Measurements from ENCODE around the gene SEMA4B.

The SEMA4B gene

DNA sequence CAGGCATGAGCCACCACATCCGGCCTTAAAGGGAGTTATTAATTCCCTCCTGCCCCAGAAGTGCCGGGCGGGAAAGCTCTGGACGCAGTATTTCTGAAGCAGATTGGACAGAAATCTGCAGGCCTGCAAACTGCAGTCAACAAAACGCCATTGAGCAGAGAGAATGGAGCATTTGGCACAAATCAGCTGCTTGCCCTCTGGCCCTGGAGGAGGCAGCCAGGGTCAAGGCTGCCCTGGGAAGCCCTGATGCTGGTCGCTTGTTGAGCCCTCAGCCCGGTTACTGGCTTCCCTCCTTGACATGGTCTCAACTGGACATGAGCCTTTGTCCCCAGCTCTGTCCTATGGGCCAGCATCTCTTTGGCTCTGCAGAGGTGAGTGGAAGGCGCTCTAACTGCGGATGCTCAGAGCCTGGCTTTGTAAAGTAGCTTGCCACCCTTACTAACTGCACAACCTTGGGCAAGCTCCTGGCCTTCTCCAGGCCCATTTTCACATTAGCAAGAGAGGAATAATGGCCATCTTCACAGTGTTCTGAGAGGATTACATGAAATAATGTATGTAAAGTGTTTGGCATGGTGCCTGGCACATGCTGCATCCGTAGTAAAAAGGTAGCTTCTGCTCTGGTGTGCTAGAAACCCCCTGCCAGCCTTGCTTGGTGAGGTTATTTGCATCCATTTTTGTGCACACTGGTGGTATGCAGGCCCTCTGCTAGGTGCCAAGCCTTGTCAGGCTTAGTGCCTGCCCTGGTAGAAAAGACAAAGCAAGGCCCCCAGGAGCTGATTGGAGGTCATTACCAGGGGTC is 4.1 kb downstream of the SEMA4B start:
- Histone ChIP-seq H2AFZ (ENCODE audit: low read depth, low read length) (no peak overlapping the region), H3K9me3 (ENCODE audit: low read length) (no peaks in the 10 kb centered on the region), H3K27me3 (ENCODE audit: insufficient read depth, low read length) (no peaks in the 10 kb centered on the region), H3K4me3 (ENCODE audit: low read length) (no peak overlapping the region), H3K4me1 (ENCODE audit: insufficient read depth, low read length) (peaks cover 20% of the 10 kb centered on the region), H3K36me3 (ENCODE audit: insufficient read depth, low read length) (peaks cover 12% of the 10 kb centered on the region)

DNA sequence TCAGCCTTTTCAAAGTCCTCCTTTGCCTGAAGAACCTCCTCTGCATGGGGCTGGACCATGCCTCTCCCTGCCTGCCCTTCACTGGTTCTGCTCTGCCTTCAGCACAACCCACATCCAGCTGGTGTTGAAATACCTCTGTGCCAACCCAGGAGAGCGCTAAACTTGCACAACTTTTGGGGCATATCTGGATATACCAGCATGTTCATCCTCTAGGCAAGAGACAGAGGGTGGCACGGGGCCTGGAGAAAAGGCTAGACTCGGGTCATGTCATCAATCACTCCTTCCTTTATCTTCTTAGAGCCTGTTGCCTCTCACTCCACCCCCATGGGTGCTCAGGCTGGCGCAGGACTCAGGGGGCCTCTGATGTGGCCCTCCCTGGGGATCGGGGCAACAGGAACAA is 4.8 kb downstream of the SEMA4B start:
- peaks cover 13% of the 10 kb centered on the region for H3K36me3 ChIP-seq (ENCODE audit: insufficient read depth, low read length)
- no peaks in the 10 kb centered on the region for H3K9me3 ChIP-seq (ENCODE audit: low read length)
- no peak overlapping the region for H2AFZ ChIP-seq (ENCODE audit: low read depth, low read length)
- H3K27me3 ChIP-seq (ENCODE audit: insufficient read depth, low read length) = no peaks in the 10 kb centered on the region
- H3K4me3 ChIP-seq (ENCODE audit: low read length) = no peak overlapping the region
- H3K4me1 ChIP-seq (ENCODE audit: insufficient read depth, low read length) = peaks cover 13% of the 10 kb centered on the region

DNA sequence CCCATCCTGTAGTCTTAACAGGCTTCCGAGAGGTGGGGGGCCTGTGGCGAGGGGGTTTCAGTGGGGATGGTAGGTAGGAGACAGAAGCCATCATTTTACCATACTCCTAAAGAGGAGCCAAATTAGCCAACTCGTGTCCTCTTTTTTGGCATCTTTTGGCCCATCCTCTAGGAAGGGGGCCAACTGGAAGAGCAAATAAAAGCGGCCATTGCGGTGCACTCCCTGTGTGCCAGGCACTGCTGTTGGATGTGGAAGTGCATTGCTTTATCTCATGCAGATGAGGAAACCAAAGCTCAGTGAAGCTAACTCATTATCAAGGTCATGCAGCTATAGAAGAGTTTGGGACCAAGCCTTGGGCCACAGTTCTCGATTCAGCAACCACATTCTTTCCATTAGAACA is 6.1 kb downstream of the SEMA4B start:
- Histone ChIP-seq H3K4me1 (ENCODE audit: insufficient read depth, low read length) (peaks cover 11% of the 10 kb centered on the region), H3K36me3 (ENCODE audit: insufficient read depth, low read length) (peaks cover 16% of the 10 kb centered on the region), H3K27me3 (ENCODE audit: insufficient read depth, low read length) (no peaks in the 10 kb centered on the region), H3K4me3 (ENCODE audit: low read length) (no peak overlapping the region), H3K9me3 (ENCODE audit: low read length) (no peaks in the 10 kb centered on the region), H2AFZ (ENCODE audit: low read depth, low read length) (no peak overlapping the region)

DNA sequence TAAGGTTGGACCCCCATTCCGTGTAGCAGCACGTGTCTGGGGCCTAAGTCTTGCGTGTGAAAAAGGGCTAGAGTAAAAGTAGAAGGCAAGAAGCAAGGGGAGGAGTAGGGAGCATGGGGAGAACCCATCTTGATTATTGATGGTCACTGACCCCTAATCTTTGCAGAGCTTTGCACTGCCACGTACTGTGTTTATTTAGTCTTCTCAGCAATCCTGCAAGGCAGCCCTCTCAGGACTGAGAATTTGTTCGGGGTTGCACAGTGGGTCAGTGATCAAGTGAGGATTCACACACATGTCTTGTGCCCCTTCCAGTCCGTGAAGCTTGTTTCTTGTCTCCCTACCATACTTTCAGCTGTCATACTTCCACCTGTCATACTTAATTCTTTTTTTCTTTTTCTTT is 7.2 kb downstream of the SEMA4B start:
- Histone ChIP-seq H2AFZ (ENCODE audit: low read depth, low read length) (no peak overlapping the region), H3K4me1 (ENCODE audit: insufficient read depth, low read length) (peaks cover under 1% of the 10 kb centered on the region), H3K9me3 (ENCODE audit: low read length) (no peaks in the 10 kb centered on the region), H3K4me3 (ENCODE audit: low read length) (no peak overlapping the region), H3K27me3 (ENCODE audit: insufficient read depth, low read length) (no peaks in the 10 kb centered on the region), H3K36me3 (ENCODE audit: insufficient read depth, low read length) (peaks cover 20% of the 10 kb centered on the region)

DNA sequence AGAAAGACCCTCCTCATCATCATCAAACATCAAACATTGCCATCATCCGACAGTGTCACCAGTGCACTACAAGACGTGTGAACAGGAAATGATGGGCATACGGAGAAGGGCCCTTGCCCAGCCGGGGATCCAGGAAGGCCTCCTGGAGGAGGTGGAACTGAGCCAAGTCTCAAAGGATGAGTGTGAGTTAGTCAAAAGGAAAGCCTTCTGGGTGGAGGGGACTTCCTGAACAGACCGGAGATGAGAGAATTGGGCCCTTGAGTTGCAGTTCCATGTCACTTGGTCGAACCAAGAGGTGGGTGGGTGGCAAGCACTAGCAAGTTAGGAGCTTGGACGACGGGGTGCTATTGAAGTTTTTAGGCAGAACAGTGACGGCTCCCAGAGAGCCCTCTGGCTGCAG is 8.5 kb downstream of the SEMA4B start:
- Histone ChIP-seq H3K4me1 (ENCODE audit: insufficient read depth, low read length) (no peaks in the 10 kb centered on the region), H2AFZ (ENCODE audit: low read depth, low read length) (no peak overlapping the region), H3K4me3 (ENCODE audit: low read length) (no peak overlapping the region), H3K36me3 (ENCODE audit: insufficient read depth, low read length) (peaks cover 21% of the 10 kb centered on the region), H3K27me3 (ENCODE audit: insufficient read depth, low read length) (no peaks in the 10 kb centered on the region), H3K9me3 (ENCODE audit: low read length) (no peaks in the 10 kb centered on the region)

DNA sequence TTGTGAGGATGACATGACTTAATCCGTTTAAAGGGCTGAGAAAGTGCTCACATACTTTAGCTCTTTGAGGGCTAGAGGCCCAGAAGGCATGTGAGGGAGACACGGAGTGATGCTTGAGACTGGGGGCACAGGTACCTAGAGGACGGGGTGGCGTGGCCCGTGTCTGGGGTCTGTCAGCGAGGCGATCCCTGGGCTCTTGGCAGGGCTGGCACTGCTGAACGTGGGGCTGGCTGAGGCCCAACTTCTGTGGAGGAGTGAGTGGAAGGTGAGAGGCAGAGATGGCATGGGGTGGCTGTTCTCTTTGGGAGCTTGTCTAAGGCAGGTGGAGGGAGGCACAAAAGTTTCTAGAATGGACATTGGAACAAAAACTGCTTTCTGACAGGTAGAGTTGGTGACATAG is 9.5 kb downstream of the SEMA4B start:
- no peak overlapping the region for H2AFZ ChIP-seq (ENCODE audit: low read depth, low read length)

DNA sequence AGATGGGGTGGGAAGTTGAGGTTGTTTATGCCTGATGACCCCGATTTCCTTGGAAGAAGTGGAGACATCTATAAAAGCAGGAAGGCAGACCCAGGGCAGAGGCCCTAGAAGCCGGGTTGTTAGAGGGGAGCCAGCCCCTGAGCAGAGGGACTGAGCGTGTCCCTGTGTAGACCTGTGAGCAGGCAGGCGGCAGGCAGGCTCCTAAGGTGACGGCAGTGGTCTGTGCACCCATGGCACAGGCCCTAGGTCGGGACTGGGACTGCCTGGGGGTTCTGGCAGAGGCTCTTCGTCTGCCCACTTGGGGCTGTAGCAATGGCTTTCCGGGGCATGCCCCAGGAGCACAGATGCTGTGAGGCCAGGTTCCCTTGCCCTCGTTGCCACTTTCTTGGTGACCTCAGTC is 9.9 kb downstream of the SEMA4B start:
- H3K4me1 ChIP-seq (ENCODE audit: insufficient read depth, low read length) = no peaks in the 10 kb centered on the region
- no peak overlapping the region for H3K4me3 ChIP-seq (ENCODE audit: low read length)
- peaks cover 24% of the 10 kb centered on the region for H3K36me3 ChIP-seq (ENCODE audit: insufficient read depth, low read length)
- no peak overlapping the region for H2AFZ ChIP-seq (ENCODE audit: low read depth, low read length)
- no peaks in the 10 kb centered on the region for H3K27me3 ChIP-seq (ENCODE audit: insufficient read depth, low read length)
- H3K9me3 ChIP-seq (ENCODE audit: low read length) = no peaks in the 10 kb centered on the region

More for the DNA sequence above, 9.5 kb downstream of the SEMA4B start:
- Histone ChIP-seq H3K9me3 (ENCODE audit: low read length) (no peaks in the 10 kb centered on the region), H3K27me3 (ENCODE audit: insufficient read depth, low read length) (no peaks in the 10 kb centered on the region), H3K4me1 (ENCODE audit: insufficient read depth, low read length) (no peaks in the 10 kb centered on the region), H3K4me3 (ENCODE audit: low read length) (no peak overlapping the region), H3K36me3 (ENCODE audit: insufficient read depth, low read length) (peaks cover 24% of the 10 kb centered on the region)

DNA sequence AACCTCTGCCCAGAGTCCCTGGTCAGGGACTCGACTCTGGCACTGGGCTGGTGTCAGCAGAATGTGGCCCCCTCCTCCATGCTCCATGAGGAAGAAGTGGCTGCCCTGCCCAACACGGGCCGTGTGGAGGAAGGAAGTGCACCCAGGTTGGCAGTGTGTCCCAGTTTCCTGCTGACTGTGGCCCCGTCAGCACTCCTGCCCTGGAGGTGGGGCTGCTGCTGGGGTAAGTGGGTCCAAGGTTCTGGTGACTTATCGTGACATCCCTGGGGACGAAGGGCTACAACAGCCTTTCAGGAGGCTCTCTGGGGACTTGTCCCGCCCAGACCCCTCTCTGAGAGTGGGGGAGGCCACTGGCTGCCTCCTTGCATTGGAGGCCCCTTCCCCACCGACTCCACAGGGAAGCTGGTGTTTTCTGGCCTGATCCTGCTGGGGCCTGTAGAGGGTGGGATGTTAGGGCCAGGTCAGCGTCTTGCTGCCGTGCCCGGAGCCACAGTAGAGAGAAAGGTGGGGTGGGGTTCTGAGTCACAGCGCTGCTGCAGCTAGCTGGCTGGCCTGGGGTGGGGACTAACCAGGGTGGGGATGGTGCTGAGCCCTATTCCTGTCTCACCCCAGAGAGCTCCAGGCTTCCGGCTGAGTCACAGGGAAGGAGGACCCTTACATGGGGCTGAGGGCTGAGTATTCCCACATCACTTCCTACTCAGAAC is 10.5 kb downstream of the SEMA4B start:
- Histone ChIP-seq H3K9me3 (ENCODE audit: low read length) (no peaks in the 10 kb centered on the region), H3K36me3 (ENCODE audit: insufficient read depth, low read length) (peaks cover 22% of the 10 kb centered on the region), H3K4me3 (ENCODE audit: low read length) (no peak overlapping the region), H3K4me1 (ENCODE audit: insufficient read depth, low read length) (no peaks in the 10 kb centered on the region), H3K27me3 (ENCODE audit: insufficient read depth, low read length) (no peaks in the 10 kb centered on the region), H2AFZ (ENCODE audit: low read depth, low read length) (no peak overlapping the region)

DNA sequence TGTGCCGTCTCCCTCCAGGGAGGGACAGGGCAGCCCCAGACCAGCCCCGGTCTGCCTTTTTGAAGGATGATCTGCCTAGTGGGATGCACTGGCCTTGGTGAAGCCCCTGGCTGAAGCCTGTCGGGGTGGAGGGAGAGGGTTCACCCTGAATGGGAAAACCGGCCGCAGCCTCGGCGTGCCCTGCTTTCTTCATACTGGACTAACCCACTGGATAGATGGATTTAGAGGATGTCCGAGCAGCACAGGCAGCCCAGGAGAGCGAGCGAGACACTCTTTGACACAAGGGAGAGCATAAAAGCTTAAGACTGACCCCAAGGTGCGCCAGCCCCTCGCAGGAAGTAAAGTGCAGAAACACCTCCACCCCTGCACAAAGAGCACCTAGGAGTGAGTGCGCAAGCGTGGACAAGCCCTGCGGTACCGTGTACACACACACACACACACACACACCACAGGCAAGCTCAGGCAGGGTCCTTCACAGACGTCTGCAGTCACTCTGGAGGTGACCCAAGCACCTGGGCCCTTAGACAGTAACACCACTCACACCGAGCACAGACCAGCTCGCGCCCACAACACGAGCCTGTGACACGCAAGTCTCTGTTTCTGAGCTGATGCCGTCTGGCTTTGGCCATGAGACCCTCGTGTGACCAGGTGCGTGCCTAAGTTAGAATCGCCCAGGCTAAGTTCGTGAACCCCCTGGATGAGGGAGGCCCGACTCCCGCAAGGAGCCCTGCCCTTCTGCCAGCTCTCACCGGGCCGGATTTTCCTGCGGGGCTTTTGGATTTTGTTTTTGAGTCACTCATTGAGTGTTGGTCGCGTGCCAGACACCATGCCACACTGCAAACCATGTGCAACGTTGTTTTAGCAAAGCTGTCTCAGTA is 11.3 kb downstream of the SEMA4B start:
- no peak overlapping the region for H2AFZ ChIP-seq (ENCODE audit: low read depth, low read length)
- H3K4me1 ChIP-seq (ENCODE audit: insufficient read depth, low read length) = no peaks in the 10 kb centered on the region
- no peak overlapping the region for H3K4me3 ChIP-seq (ENCODE audit: low read length)
- no peaks in the 10 kb centered on the region for H3K27me3 ChIP-seq (ENCODE audit: insufficient read depth, low read length)
- H3K36me3 ChIP-seq (ENCODE audit: insufficient read depth, low read length) = peaks cover 21% of the 10 kb centered on the region
- no peaks in the 10 kb centered on the region for H3K9me3 ChIP-seq (ENCODE audit: low read length)

DNA sequence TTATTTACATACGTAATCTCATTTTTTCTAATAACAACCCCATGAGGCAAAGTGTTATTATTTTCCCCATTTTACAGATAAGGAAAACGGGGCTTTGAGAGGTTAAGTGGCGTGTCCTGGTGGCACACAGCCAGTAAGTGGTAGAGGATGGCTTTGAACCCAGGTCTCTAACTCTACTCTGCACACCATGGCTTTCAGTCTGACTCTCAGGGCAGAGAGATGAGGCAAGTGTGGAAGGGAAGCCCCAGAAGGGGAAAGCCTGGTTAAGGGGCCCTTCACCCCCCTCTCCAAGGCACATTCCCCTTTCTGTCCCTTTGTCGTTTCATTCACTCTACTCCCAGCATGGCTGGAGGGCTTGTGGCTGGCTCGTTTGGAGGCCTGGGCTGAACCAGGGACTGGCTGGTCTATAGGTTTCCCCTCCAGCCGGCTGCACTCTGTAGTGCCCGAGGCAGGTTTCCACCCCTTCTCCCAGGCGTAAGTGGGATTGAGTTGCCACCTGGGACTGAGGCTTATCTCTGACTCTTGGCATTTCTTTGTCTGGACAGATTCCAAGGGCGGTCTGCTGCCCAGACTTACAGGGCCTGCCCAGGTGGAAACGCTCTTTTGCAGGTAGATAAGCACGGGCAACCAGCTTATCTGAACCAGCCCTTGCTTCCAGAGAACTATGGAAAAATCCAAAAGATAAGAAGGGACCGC is 12.1 kb downstream of the SEMA4B start:
- H3K4me1 ChIP-seq (ENCODE audit: insufficient read depth, low read length) = no peaks in the 10 kb centered on the region
- peaks cover 23% of the 10 kb centered on the region for H3K36me3 ChIP-seq (ENCODE audit: insufficient read depth, low read length)
- no peak overlapping the region for H2AFZ ChIP-seq (ENCODE audit: low read depth, low read length)
- H3K27me3 ChIP-seq (ENCODE audit: insufficient read depth, low read length) = no peaks in the 10 kb centered on the region
- H3K4me3 ChIP-seq (ENCODE audit: low read length) = no peak overlapping the region
- no peaks in the 10 kb centered on the region for H3K9me3 ChIP-seq (ENCODE audit: low read length)

DNA sequence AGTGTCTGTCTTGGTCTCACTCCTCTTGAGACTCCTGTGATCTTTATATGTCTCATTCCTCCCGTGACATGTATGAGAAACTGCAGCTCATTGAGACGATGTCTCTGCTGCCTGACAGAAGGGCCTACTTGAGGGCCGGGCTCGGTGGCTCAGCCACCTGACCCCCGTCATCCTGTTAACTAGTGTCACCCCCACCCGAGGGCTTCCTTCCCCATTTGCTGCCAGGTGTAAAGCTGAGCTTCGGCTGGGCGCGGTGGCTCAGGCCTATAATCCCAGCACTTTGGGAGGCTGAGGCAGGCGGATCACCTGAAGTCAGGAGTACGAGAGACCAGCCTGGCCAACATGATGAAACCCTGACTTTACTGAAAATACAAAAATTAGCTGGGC is 12.7 kb downstream of the SEMA4B start:
- no peaks in the 10 kb centered on the region for H3K27me3 ChIP-seq (ENCODE audit: insufficient read depth, low read length)

DNA sequence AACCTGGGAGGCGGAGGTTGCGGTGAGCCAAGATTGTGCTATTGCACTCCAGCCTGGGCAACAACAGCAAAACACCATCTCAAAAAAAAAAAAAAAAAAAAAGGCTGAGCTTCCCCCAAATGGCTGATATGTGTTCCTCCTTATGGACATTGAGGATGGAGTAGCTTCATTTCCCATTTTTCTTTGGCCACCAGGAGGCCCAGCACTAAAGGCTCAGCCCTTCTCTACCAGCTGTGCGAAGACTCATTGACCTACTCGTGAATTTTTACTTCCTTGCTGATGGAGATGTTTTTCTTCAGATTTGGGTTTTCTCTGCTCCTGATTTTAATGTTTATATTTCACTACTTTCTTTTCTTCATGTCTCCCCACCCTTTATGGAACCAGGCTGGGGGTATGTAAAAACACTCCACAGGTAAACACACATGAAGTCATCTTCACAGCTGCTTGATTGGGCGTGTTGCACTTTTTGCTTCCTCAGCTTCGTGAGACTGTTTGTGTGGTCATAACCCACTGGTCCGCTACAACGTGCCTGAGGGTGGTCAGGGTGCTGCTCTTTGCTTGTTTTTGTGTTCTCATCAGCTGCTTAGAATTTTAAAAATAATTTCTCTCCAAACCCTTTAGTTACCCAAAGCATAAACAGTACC is 13.5 kb downstream of the SEMA4B start:
- Histone ChIP-seq H3K36me3 (ENCODE audit: insufficient read depth, low read length) (peaks cover 21% of the 10 kb centered on the region), H3K4me1 (ENCODE audit: insufficient read depth, low read length) (no peaks in the 10 kb centered on the region), H2AFZ (ENCODE audit: low read depth, low read length) (no peak overlapping the region)

More for the DNA sequence above, 12.7 kb downstream of the SEMA4B start:
- no peak overlapping the region for H3K4me3 ChIP-seq (ENCODE audit: low read length)
- no peaks in the 10 kb centered on the region for H3K9me3 ChIP-seq (ENCODE audit: low read length)
- H3K4me1 ChIP-seq (ENCODE audit: insufficient read depth, low read length) = no peaks in the 10 kb centered on the region
- peaks cover 21% of the 10 kb centered on the region for H3K36me3 ChIP-seq (ENCODE audit: insufficient read depth, low read length)
- no peak overlapping the region for H2AFZ ChIP-seq (ENCODE audit: low read depth, low read length)

More for the DNA sequence above, 13.5 kb downstream of the SEMA4B start:
- no peak overlapping the region for H3K4me3 ChIP-seq (ENCODE audit: low read length)
- H3K9me3 ChIP-seq (ENCODE audit: low read length) = no peaks in the 10 kb centered on the region
- no peaks in the 10 kb centered on the region for H3K27me3 ChIP-seq (ENCODE audit: insufficient read depth, low read length)
